Ramos (cell line): ENCODE data around the gene SLC25A21.

Experiments
- in situ Hi-C: fragments of 300-500 bp; cut with MboI; formaldehyde crosslinking; loops from one replicate; pipeline ENCODE4 v1.14.3; 2022; ENCODE audit warnings: low sequenced_read_pairs; ENCODE audit not compliant: unreplicated experiment

Gene SLC25A21

GRCh38 chr14:36810209-36810608 lies 362.2 kb downstream of the SLC25A21 start:
- in situ Hi-C loops: no loop called here

DNA sequence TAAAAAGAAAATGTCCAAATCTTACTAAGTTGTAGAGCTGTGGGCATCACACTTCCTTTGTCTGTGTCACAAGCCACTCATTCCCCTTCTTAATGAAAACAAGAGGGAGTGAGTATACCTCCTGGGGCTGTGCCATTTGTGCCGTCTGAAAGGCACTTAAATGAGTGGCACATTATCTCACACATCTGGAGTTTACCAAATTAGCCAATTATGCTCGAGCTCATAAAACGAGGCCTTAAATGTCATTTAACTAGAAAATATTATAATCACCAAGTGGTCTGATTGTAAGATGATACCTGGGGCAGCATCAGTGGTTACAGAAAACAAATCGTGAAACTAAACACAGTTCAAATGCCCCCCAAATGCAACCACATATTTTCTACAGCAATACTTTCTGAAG lies 364.7 kb downstream of the SLC25A21 start:
- in situ Hi-C loops: no loop called here

DNA sequence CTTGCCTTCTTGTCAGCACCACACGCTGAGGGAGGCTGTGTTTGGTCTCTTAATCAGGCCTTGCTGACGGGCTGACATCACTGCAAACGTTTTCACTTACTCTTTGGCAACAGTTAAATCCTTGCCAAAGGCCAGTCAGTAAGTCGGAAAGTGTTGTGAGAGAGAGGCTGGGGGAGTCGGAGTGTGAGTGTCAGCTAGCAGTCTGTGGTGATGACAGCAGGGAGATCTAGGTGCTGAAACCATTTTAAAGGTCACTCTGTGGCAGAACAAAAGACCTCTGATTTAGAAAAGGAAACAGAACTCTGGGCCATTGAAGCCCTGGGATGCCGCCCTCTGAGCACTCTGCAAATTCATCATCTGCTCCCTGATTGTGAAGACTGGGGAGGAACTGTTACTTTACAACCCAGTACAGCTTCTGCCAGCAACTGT lies 367.3 kb downstream of the SLC25A21 start:
- in situ Hi-C loops: no loop called here

DNA sequence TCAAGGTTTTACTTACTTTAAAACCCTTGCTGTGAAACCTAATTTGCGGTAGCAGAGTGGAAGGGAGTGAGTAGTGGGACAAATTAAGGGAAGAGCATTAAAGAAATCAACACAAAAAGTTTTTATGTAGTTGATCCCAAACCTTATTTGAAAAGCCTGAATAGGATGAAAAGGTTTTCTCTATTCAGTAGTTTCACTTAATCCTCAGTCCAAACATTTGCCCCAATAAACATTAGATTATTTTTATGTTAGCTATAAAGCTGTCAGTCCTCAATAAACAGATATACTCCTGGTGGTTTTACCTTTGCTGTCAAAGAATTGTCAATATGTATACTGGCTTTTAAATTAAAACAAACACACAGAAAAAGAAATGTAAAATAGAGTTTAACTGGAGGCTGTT lies 374.8 kb downstream of the SLC25A21 start:
- in situ Hi-C loops: no loop called here

GRCh38 chr14:36791402-36791801 lies 381.0 kb downstream of the SLC25A21 start:
- in situ Hi-C loops: no loop called here

- in situ Hi-C loops: no loop called here
Measured at GRCh38 chr14:36785511-36785910, 386.9 kb downstream of the SLC25A21 start.

DNA sequence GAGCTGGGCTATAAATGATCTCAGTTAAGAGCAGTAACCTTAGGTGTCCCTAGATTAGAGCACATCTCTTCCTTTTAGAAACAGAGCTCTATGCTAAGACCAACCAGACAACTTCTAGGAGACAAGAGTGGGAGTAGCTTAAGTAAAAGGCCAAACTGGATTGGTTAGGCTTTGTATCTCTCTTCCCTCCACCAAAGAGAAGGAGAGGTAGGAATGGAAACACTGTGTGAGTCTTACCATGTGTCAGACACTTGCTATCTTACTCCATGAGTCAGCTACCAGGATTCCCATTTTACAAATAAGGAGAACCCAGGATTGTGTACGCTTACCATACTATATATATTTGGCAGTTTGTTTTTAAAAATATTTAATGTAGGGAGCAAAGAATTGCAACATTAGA lies 387.9 kb downstream of the SLC25A21 start:
- in situ Hi-C loops: no loop called here

DNA sequence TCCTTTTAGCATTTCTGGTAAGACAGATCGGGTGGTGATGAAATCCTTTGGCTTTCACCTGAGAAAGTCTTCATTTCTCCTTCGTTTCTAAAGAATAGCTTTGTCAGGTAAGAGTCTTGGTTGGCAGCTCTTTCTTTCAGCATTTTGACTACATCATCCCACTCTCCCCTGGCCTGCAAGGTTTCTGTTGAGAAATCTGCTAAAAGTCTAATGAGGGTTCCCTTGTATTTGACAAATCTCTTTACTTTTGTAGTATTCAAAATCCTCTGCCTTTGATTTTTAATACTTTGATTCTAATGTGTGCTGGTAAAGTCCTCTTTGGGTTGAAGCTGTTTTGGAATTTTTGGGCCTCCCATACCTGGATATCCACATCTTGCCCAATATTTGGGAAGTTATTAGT lies 390.5 kb downstream of the SLC25A21 start:
- in situ Hi-C loops: no loop called here

GRCh38 chr14:36773558-36773957 lies 398.8 kb downstream of the SLC25A21 start:
- in situ Hi-C loops: no loop called here

- in situ Hi-C loops: no loop called here
Measured at GRCh38 chr14:36773136-36773540, 399.3 kb downstream of the SLC25A21 start.

GRCh38 chr14:36771028-36771640 lies 401.3 kb downstream of the SLC25A21 start:
- in situ Hi-C loops: no loop called here

DNA sequence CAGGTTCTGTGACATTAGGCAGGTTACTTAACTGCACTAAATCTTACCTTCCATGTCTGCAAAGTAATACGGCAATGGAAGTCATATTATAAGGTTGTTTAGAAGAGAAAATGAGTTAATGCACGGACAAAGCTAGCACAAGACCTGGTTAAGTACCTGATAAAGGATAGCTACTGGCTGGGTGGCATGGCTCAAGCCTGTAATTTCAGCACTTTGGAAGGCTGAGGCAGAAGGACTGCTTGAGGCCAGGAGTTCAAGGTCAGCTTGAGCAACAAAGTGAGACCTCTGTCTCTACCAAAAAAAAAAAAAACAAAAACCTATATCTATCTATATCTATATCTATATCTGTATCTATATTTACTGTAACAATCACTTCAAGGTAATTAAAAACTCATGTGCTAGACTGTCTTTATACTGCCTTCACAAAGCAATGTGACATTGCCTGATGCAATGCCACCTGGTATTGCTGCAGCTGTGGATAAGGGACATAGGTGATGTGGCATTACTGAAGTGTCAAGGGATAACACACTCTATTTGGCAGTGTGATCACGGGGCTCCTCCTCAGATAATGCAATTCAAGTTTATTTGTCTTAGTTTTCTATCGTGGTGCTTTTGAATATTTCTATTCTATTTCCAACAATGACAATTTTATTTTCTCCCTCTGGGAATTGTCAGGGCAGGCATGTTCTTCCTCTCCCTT lies 403.6 kb downstream of the SLC25A21 start:
- in situ Hi-C loops: no loop called here

GRCh38 chr14:36767603-36768281 lies 404.7 kb downstream of the SLC25A21 start:
- in situ Hi-C loops: no loop called here

DNA sequence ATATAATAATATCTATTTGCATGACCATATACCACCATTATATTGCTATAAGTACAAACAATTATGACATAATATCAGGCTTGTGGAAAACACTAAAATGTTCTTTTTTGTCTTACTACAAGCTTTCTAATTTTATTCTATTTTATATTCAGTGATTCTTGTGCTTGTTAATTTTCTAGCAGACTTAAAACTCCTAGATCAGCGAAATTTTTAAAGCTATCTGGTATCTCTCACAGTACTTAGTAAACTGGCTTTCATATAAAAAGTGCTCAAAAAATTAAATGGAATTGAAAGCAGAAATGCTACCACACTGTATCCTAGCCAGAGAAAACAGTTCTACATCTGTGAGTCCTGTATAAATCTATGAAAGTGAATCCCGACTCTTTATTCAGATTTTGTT lies 405.4 kb downstream of the SLC25A21 start:
- in situ Hi-C loops: no loop called here

GRCh38 chr14:36757734-36758601 lies 414.4 kb downstream of the SLC25A21 start:
- in situ Hi-C loops: no loop called here

- in situ Hi-C loops: no loop called here
Measured at GRCh38 chr14:36756226-36756625, 416.2 kb downstream of the SLC25A21 start.

DNA sequence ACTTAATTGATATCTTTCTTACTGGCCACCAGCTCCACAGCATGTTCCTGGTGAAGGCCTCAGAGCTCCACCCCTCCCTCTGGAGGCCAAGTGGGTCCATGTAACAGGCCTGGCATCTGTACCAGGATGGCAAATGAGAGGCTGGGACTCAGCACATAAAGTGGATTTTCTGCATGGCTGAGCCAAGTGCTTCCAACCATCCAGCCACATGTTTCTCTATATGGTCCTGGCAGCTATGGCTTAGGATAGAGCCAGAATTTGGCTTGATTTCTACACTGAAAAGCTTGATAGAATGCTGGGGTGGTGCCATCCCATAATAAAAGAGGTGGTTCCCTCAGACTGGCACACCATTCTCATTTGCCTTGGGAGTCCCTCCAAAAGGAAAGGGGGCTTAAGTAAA lies 416.6 kb downstream of the SLC25A21 start:
- in situ Hi-C loops: no loop called here

DNA sequence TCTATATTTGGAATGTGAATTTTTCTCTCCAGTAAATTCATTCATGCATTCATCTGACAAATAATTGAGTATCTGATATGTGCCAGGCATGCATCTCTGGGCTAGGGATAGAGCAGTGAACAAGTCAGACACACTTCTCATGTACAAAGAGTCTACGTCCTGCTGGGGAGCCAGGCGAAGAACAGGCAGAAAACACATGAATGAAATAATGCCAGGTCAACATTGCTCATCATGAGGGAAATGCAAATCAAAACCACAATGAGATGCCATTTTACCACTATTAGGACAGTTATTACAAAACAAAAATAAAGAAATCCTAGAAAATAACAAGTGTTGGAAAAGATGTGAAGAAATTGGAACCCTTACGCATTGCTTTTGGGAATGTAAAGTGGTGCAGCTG lies 420.5 kb downstream of the SLC25A21 start:
- in situ Hi-C loops: no loop called here

- in situ Hi-C loops: no loop called here
Measured at GRCh38 chr14:36751106-36751505, 421.3 kb downstream of the SLC25A21 start.

- in situ Hi-C loops: no loop called here
Measured at GRCh38 chr14:36750244-36750643, 422.2 kb downstream of the SLC25A21 start.
